DOHH2 (cell line): ENCODE data around the gene MRPS21.
A peak's percentile ranks its signal among the peaks of the same experiment; 100 is the strongest.

ENCODE experiments used
- H3F3A ChIP-seq: fragments of 200-600 bp; sonication (generic), shearing (Covaris generic); 2 replicates; pipeline ENCODE4 v1.6.0; 2016; ENCODE audit warnings: antibody characterized with exemption, mild to moderate bottlenecking; ENCODE audit not compliant: control insufficient read depth, insufficient read depth
- H3K27ac ChIP-seq: fragments of 200-600 bp; sonication (generic); 2 replicates; pipeline ENCODE4 v1.5.1; 2014; ENCODE audit warnings: low read depth, mild to moderate bottlenecking, low read length, moderate library complexity
- H3K27me3 ChIP-seq: fragments of 200-600 bp; sonication (generic); 2 replicates; pipeline ENCODE4 v1.6.1; 2014; ENCODE audit warnings: mild to moderate bottlenecking, low read length, mixed read lengths; ENCODE audit not compliant: control insufficient read depth
- H3K36me3 ChIP-seq: fragments of 200-600 bp; sonication (generic); 2 replicates; pipeline ENCODE4 v1.6.1; 2014; ENCODE audit warnings: mild to moderate bottlenecking, low read length, moderate library complexity, mixed read lengths; ENCODE audit not compliant: control insufficient read depth
- H3K4me1 ChIP-seq: fragments of 200-600 bp; sonication (generic); 2 replicates; pipeline ENCODE4 v1.6.1; 2014; ENCODE audit warnings: mild to moderate bottlenecking, low read length, mixed read lengths; ENCODE audit not compliant: control insufficient read depth
- H3K4me2 ChIP-seq: fragments of 200-600 bp; sonication (generic); 2 replicates; pipeline ENCODE4 v1.6.0; 2014; ENCODE audit warnings: mild to moderate bottlenecking, low read length, moderate library complexity
- H3K4me3 ChIP-seq: fragments of 200-600 bp; sonication (generic); 2 replicates; pipeline ENCODE4 v1.5.1; 2014; ENCODE audit warnings: mild to moderate bottlenecking, low read length, mixed read lengths
- H3K79me2 ChIP-seq: fragments of 200-600 bp; sonication (generic); 2 replicates; pipeline ENCODE4 v1.6.1; 2014; ENCODE audit warnings: mild to moderate bottlenecking, low read length, mixed read lengths; ENCODE audit not compliant: control insufficient read depth
- H3K9me2 ChIP-seq: fragments of 200-600 bp; sonication (generic); replicated peaks from 2 replicates; pipeline ENCODE4 v1.6.1; 2014; ENCODE audit warnings: mild to moderate bottlenecking, low read length, mixed read lengths; ENCODE audit not compliant: control insufficient read depth
- H3K9me3 ChIP-seq: fragments of 200-600 bp; sonication (generic); 2 replicates; pipeline ENCODE4 v1.6.1; 2014; ENCODE audit warnings: antibody characterized with exemption, low read length, mixed read lengths; ENCODE audit not compliant: control insufficient read depth, insufficient read depth
- H4K20me1 ChIP-seq: fragments of 200-600 bp; sonication (generic); 2 replicates; pipeline ENCODE4 v1.6.0; 2014; ENCODE audit warnings: low read depth, mild to moderate bottlenecking, antibody characterized with exemption, low read length, moderate library complexity; ENCODE audit not compliant: control insufficient read depth, insufficient read depth
- EZH2phosphoT487 ChIP-seq: fragments of 200-600 bp; sonication (generic); IDR thresholded peaks from 2 replicates; pipeline ENCODE4 v1.6.1; 2017; ENCODE audit warnings: borderline replicate concordance, mild to moderate bottlenecking, antibody characterized with exemption, low read length, moderate library complexity, mixed read lengths
- TF ChIP-seq, protein P1 (sequence below): fragments of 200-600 bp; sonication (generic); IDR thresholded peaks from one replicate; pipeline ENCODE4 v1.5.1; 2014; ENCODE audit warnings: antibody characterized with exemption, mild to moderate bottlenecking, low read depth, low read length; ENCODE audit not compliant: poor library complexity, severe bottlenecking

Gene MRPS21

GRCh38 chr1:150273311-150273710, 20.4 kb upstream of the MRPS21 start:
- H3K27me3 ChIP-seq, result no peaks in the 10 kb centered on the region
- TF ChIP-seq, protein P1, sequence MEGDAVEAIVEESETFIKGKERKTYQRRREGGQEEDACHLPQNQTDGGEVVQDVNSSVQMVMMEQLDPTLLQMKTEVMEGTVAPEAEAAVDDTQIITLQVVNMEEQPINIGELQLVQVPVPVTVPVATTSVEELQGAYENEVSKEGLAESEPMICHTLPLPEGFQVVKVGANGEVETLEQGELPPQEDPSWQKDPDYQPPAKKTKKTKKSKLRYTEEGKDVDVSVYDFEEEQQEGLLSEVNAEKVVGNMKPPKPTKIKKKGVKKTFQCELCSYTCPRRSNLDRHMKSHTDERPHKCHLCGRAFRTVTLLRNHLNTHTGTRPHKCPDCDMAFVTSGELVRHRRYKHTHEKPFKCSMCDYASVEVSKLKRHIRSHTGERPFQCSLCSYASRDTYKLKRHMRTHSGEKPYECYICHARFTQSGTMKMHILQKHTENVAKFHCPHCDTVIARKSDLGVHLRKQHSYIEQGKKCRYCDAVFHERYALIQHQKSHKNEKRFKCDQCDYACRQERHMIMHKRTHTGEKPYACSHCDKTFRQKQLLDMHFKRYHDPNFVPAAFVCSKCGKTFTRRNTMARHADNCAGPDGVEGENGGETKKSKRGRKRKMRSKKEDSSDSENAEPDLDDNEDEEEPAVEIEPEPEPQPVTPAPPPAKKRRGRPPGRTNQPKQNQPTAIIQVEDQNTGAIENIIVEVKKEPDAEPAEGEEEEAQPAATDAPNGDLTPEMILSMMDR, result no peak
- TF ChIP-seq EZH2phosphoT487, result no peak
- H4K20me1 ChIP-seq, result no peaks in the 10 kb centered on the region
- no peaks in the 10 kb centered on the region for H3K9me3 ChIP-seq
- H3K4me3 ChIP-seq, result peak overlapping the region; percentile 65
- no peak overlapping the region for H3K27ac ChIP-seq
- no peaks in the 10 kb centered on the region for H3F3A ChIP-seq
- peak overlapping the region; percentile 80 for H3K4me2 ChIP-seq
- H3K36me3 ChIP-seq, result peaks cover 4% of the 10 kb centered on the region; the same call in 1 of the 2 replicates
- H3K9me2 ChIP-seq, result no peaks in the 10 kb centered on the region
- H3K4me1 ChIP-seq, result peaks cover 30% of the 10 kb centered on the region
- H3K79me2 ChIP-seq, result peaks cover 5% of the 10 kb centered on the region

DNA sequence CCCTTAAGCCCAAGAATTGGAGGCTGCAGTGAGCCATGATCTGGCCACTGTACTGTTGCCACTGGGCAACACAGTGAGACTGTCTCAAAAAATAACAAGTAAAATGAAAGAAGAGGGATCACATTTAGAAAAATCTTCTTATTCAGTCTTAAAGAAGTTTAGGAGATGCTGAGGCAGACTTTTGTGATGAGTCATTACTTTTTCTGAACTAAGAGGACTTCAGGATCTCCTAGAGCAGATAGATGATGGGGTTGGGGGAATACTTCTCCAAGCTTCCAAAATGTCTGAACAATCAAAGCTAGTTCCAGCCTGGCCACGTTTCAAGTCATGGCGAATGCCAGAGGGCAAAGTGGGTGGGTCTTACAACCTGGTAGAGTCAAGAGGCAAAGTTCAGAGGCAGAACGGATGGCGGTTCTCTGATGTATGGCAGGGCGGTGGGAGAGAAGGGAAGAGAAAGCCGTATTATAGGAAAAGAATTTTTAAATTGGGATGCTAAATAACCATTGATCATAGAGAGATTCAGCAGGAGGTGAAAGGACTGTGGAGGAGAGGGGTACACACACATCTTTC, 13.4 kb upstream of the MRPS21 start:
- Histone ChIP-seq H3K4me3 (no peak overlapping the region), H3F3A (no peaks in the 10 kb centered on the region), H3K27ac (no peak overlapping the region), H4K20me1 (no peaks in the 10 kb centered on the region), H3K36me3 (no peaks in the 10 kb centered on the region), H3K4me2 (no peak overlapping the region), H3K79me2 (no peaks in the 10 kb centered on the region), H3K4me1 (peaks cover 13% of the 10 kb centered on the region), H3K9me3 (no peaks in the 10 kb centered on the region), H3K9me2 (no peaks in the 10 kb centered on the region), H3K27me3 (peaks cover 4% of the 10 kb centered on the region; the same call in 1 of the 2 replicates)
- TF ChIP-seq, protein P1, result no peak
- TF ChIP-seq EZH2phosphoT487, result no peak

DNA sequence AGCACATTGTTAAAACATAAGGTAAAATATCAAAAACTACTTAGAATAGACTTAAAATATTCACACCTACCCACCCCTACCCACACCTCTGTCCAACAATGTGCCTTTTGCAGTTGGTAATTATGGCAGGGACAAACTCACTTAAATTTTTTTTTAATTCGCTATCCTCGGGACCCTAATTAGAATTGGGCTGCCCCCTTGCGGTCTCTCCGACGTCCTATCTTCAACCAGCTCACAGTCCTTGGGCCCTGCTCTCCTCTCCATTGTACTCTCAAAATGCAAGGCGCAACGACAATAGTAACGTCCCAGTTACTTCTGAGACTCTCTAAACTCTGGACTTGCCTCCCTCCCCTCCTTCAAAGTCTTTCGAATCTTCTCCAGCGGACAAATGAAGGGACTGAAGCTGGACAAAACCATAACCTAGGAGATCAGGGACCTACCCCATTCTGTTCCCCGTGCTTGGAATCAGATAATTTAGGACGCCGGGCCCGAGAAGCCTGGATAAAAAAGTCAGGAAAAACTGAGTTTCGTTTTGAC, 12.4 kb upstream of the MRPS21 start:
- H3K27ac ChIP-seq, result no peak overlapping the region
- H3K9me2 ChIP-seq, result no peaks in the 10 kb centered on the region
- H3K4me1 ChIP-seq, result peaks cover 13% of the 10 kb centered on the region
- no peaks in the 10 kb centered on the region for H3F3A ChIP-seq
- H3K36me3 ChIP-seq, result no peaks in the 10 kb centered on the region
- H4K20me1 ChIP-seq, result no peaks in the 10 kb centered on the region
- TF ChIP-seq EZH2phosphoT487, result no peak
- TF ChIP-seq, protein P1, result peak; percentile 83
- peaks cover 6% of the 10 kb centered on the region; the same call in 1 of the 2 replicates for H3K27me3 ChIP-seq
- H3K4me2 ChIP-seq, result peak overlapping the region; percentile 61
- H3K4me3 ChIP-seq, result peak overlapping the region; percentile 47
- H3K79me2 ChIP-seq, result no peaks in the 10 kb centered on the region
- no peaks in the 10 kb centered on the region for H3K9me3 ChIP-seq
